ENCODE results near the gene APEH.

DNA sequence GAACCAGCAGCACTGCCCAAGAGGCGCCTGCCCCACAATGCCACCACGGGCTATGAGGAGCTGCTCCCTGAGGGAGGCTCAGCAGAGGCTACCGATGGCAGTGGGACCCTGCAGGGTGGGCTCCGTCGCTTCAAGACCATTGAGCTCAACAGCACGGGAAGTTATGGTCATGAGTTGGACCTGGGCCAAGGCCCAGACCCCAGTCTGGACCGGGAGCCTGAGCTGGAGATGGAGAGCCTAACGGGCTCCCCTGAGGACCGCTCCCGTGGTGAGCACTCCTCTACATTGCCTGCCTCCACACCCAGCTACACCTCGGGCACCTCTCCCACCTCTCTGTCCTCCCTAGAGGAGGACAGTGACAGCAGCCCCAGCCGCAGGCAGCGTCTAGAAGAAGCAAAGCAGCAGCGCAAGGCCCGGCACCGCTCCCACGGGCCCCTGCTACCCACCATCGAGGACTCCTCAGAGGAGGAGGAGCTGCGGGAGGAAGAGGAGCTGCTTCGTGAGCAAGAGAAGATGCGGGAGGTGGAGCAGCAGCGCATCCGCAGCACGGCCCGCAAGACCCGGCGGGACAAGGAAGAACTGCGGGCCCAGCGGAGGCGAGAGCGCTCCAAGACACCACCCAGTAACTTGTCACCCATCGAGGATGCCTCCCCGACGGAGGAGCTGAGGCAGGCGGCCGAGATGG lies 21.8 kb upstream of the APEH start:
- TF ChIP-seq, protein P1, sequence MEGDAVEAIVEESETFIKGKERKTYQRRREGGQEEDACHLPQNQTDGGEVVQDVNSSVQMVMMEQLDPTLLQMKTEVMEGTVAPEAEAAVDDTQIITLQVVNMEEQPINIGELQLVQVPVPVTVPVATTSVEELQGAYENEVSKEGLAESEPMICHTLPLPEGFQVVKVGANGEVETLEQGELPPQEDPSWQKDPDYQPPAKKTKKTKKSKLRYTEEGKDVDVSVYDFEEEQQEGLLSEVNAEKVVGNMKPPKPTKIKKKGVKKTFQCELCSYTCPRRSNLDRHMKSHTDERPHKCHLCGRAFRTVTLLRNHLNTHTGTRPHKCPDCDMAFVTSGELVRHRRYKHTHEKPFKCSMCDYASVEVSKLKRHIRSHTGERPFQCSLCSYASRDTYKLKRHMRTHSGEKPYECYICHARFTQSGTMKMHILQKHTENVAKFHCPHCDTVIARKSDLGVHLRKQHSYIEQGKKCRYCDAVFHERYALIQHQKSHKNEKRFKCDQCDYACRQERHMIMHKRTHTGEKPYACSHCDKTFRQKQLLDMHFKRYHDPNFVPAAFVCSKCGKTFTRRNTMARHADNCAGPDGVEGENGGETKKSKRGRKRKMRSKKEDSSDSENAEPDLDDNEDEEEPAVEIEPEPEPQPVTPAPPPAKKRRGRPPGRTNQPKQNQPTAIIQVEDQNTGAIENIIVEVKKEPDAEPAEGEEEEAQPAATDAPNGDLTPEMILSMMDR (IDR thresholded peaks at IDR 0.05) = no peak
- no peak for TF ChIP-seq POLR2A (IDR thresholded peaks at IDR 0.05; ENCODE audit: low read depth)

Measured in esophagus muscularis mucosa (tissue), 3 donors.